DND-41 (cell line): Measurements from ENCODE around the gene DAZAP1.

Experiments used
- EZH2 ChIP-seq: IDR thresholded peaks from 3 replicates; pipeline ENCODE4 v1.6.1; 2012; ENCODE audit warnings: borderline replicate concordance, low read depth, mild to moderate bottlenecking, moderate library complexity, low read length, inconsistent platforms; ENCODE audit not compliant: severe bottlenecking
- TF ChIP-seq, protein P1 (sequence below): IDR thresholded peaks from 2 replicates; pipeline ENCODE4 v1.5.1; 2012; ENCODE audit warnings: borderline replicate concordance, low read length, moderate library complexity, mild to moderate bottlenecking; ENCODE audit not compliant: poor library complexity, severe bottlenecking; ENCODE audit errors: extremely low read depth

DNA sequence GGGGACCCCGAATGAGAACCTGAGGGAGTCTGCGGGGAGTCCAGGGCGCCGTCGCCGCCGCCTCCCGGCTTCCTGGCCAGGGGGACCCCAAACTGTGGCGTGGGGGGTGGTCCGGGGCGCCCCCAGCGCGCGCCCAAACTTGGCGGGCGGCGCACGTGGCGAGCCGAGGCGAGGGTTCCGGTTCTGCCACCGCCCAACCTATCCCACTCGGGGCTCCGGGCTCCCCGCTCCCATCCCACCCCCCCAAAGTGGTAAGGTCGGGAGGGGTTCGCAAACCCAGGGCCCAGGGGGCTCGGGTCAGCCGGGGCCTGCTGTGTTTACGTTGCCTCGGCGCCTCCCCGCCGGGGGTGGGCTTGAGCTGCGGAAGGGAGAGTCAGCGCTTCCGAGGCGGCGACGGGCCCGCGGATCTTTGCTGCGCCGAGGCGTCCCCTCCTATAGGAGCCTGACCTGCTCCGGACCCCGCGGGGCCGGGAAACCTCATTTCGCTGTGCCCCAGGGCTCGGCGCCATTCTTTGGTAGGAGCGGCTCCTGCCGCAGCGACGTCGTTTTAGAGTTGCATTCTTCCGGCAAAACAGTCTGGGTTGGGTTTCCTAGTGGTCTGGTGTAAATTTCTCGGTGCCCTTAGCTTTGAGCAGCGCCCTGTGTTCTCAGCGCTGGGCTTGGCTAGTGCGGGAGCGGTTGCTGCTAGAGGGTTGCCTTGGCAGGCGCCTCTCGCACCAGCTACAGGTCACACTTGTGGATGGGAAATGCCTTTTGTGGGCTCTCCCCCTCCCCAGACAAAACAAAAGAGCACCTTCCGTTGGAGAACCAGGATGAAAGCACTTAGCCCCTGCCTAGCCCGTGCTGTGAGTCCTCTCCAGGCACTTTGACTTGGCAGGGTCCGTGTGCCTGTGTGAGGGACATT is 1.2 kb downstream of the DAZAP1 start:
- TF ChIP-seq, protein P1, sequence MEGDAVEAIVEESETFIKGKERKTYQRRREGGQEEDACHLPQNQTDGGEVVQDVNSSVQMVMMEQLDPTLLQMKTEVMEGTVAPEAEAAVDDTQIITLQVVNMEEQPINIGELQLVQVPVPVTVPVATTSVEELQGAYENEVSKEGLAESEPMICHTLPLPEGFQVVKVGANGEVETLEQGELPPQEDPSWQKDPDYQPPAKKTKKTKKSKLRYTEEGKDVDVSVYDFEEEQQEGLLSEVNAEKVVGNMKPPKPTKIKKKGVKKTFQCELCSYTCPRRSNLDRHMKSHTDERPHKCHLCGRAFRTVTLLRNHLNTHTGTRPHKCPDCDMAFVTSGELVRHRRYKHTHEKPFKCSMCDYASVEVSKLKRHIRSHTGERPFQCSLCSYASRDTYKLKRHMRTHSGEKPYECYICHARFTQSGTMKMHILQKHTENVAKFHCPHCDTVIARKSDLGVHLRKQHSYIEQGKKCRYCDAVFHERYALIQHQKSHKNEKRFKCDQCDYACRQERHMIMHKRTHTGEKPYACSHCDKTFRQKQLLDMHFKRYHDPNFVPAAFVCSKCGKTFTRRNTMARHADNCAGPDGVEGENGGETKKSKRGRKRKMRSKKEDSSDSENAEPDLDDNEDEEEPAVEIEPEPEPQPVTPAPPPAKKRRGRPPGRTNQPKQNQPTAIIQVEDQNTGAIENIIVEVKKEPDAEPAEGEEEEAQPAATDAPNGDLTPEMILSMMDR, result no peak
- TF ChIP-seq EZH2, result no peak
